Activated T-helper 2 cell treated with anti-CD3 and anti-CD28 coated beads, Interferon-gamma antibody, Interleukin-2, Interleukin-4, amounts not matched to agents 10 μg/mL and 5 μg/mL and 100 μg/mL, durations not matched to agents 14 hours and 24 hours and 36 hours (primary cell): Measurements from ENCODE around the gene SLC1A2. TPM values are rescaled to one million over a fixed set of nuclear protein-coding genes. Genes with fewer than 3 reads are reported as not detected.
A peak's percentile ranks its signal among the peaks of the same experiment; 100 is the strongest.

Source experiments
- DNase-seq: peaks from one replicate; pipeline ENCODE4 v3.0.0; 2021; ENCODE audit warnings: low spot score
- H3K27ac Mint-ChIP-seq: one replicate; pipeline ENCODE4 v1.8.0; 2021; ENCODE audit warnings: mixed read lengths
- H3K27me3 Mint-ChIP-seq: one replicate; pipeline ENCODE4 v1.8.0; 2021; ENCODE audit warnings: low read depth, mixed read lengths
- H3K36me3 Mint-ChIP-seq: one replicate; pipeline ENCODE4 v1.8.0; 2021; ENCODE audit warnings: low read depth, mixed read lengths
- H3K4me1 Mint-ChIP-seq: one replicate; pipeline ENCODE4 v1.8.0; 2021; ENCODE audit warnings: low read depth, mixed read lengths
- H3K4me3 Mint-ChIP-seq: one replicate; pipeline ENCODE4 v1.8.0; 2021; ENCODE audit warnings: low read depth, mild to moderate bottlenecking, moderate library complexity, mixed read lengths
- H3K9me3 Mint-ChIP-seq: one replicate; pipeline ENCODE4 v1.8.0; 2021; ENCODE audit warnings: mixed read lengths
- intact Hi-C: fragments of 100-400 bp; cut with micrococcal nuclease; formaldehyde crosslinking; loops from one replicate; pipeline ENCODE4 v1.15.1; 2023
- total RNA-seq: library from RNA; stranded (reverse); gene quantifications from 2 replicates; pipeline ENCODE4 v1.2.3, GENCODE V29; 2022

SLC1A2 gene
- total RNA-seq, 1 donor from 2014 or later = not detected

- no peaks in the 10 kb centered on the region for H3K9me3 Mint-ChIP-seq
- intact Hi-C loops = no loop called here
- peak; percentile 13 for DNase-seq
- H3K4me3 Mint-ChIP-seq = no peak overlapping the region
- no peak overlapping the region for H3K27ac Mint-ChIP-seq
- H3K4me1 Mint-ChIP-seq = peaks cover 12% of the 10 kb centered on the region
- H3K27me3 Mint-ChIP-seq = no peaks in the 10 kb centered on the region
- no peaks in the 10 kb centered on the region for H3K36me3 Mint-ChIP-seq
Observed at GRCh38 chr11:35305670-35306382, 113.5 kb downstream of the SLC1A2 start.

- no peak overlapping the region for H3K27ac Mint-ChIP-seq
- no peaks in the 10 kb centered on the region for H3K36me3 Mint-ChIP-seq
- peaks cover 12% of the 10 kb centered on the region for H3K4me1 Mint-ChIP-seq
- intact Hi-C loops = no loop called here
- H3K4me3 Mint-ChIP-seq = no peak overlapping the region
- H3K27me3 Mint-ChIP-seq = no peaks in the 10 kb centered on the region
- H3K9me3 Mint-ChIP-seq = no peaks in the 10 kb centered on the region
- no peak for DNase-seq
Observed at GRCh38 chr11:35304900-35305460, 114.4 kb downstream of the SLC1A2 start.

- H3K4me1 Mint-ChIP-seq = peaks cover 12% of the 10 kb centered on the region
- DNase-seq = no peak
- no peaks in the 10 kb centered on the region for H3K9me3 Mint-ChIP-seq
- no peak overlapping the region for H3K27ac Mint-ChIP-seq
- no peak overlapping the region for H3K4me3 Mint-ChIP-seq
- no peaks in the 10 kb centered on the region for H3K27me3 Mint-ChIP-seq
- H3K36me3 Mint-ChIP-seq = no peaks in the 10 kb centered on the region
- intact Hi-C loops = no loop called here
Observed at GRCh38 chr11:35304386-35304775, 115.0 kb downstream of the SLC1A2 start.

GRCh38 chr11:35303596-35304385 lies 115.6 kb downstream of the SLC1A2 start:
- Mint-ChIP-seq H3K9me3 (no peaks in the 10 kb centered on the region), H3K4me1 (peaks cover 12% of the 10 kb centered on the region), H3K4me3 (no peak overlapping the region), H3K27ac (no peak overlapping the region), H3K36me3 (no peaks in the 10 kb centered on the region), H3K27me3 (no peaks in the 10 kb centered on the region)
- intact Hi-C loops = no loop called here
- no peak for DNase-seq

- intact Hi-C loops = no loop called here
- peaks cover 3% of the 10 kb centered on the region for H3K27me3 Mint-ChIP-seq
- H3K27ac Mint-ChIP-seq = no peak overlapping the region
- H3K4me1 Mint-ChIP-seq = peaks cover 12% of the 10 kb centered on the region
- no peak overlapping the region for H3K4me3 Mint-ChIP-seq
- no peaks in the 10 kb centered on the region for H3K36me3 Mint-ChIP-seq
- no peaks in the 10 kb centered on the region for H3K9me3 Mint-ChIP-seq
- no peak for DNase-seq
Observed at GRCh38 chr11:35302398-35302797, 117.0 kb downstream of the SLC1A2 start.

- peaks cover 16% of the 10 kb centered on the region for H3K27me3 Mint-ChIP-seq
- H3K9me3 Mint-ChIP-seq = no peaks in the 10 kb centered on the region
- peaks cover 4% of the 10 kb centered on the region for H3K4me1 Mint-ChIP-seq
- H3K4me3 Mint-ChIP-seq = no peak overlapping the region
- no peaks in the 10 kb centered on the region for H3K36me3 Mint-ChIP-seq
- intact Hi-C loops = no loop called here
- DNase-seq = no peak
- H3K27ac Mint-ChIP-seq = no peak overlapping the region
Observed at GRCh38 chr11:35298369-35298768, 121.0 kb downstream of the SLC1A2 start.

GRCh38 chr11:35295751-35296150 lies 123.6 kb downstream of the SLC1A2 start:
- Mint-ChIP-seq H3K4me3 (no peak overlapping the region), H3K27me3 (peaks cover 16% of the 10 kb centered on the region), H3K9me3 (no peaks in the 10 kb centered on the region), H3K36me3 (no peaks in the 10 kb centered on the region), H3K4me1 (peaks cover 24% of the 10 kb centered on the region), H3K27ac (no peak overlapping the region)
- intact Hi-C loops = no loop called here
- DNase-seq = no peak

GRCh38 chr11:35293699-35294098 lies 125.7 kb downstream of the SLC1A2 start:
- Mint-ChIP-seq H3K9me3 (no peaks in the 10 kb centered on the region), H3K4me1 (peaks cover 40% of the 10 kb centered on the region), H3K27me3 (peaks cover 16% of the 10 kb centered on the region), H3K36me3 (no peaks in the 10 kb centered on the region), H3K4me3 (no peak overlapping the region), H3K27ac (no peak overlapping the region)
- DNase-seq = no peak
- intact Hi-C loops = loop anchor here (5.0 kb wide), 3 partner anchors 49 to 121 kb away; no protein-coding TSS in a partner anchor

GRCh38 chr11:35293035-35293434 lies 126.3 kb downstream of the SLC1A2 start:
- DNase-seq = no peak
- Mint-ChIP-seq H3K4me1 (peaks cover 44% of the 10 kb centered on the region), H3K36me3 (no peaks in the 10 kb centered on the region), H3K9me3 (no peaks in the 10 kb centered on the region), H3K4me3 (no peak overlapping the region), H3K27me3 (peaks cover 16% of the 10 kb centered on the region), H3K27ac (no peak overlapping the region)
- intact Hi-C loops = loop anchor here (5.0 kb wide), 3 partner anchors 49 to 121 kb away; no protein-coding TSS in a partner anchor

GRCh38 chr11:35292279-35292678 lies 127.1 kb downstream of the SLC1A2 start:
- Mint-ChIP-seq H3K9me3 (no peaks in the 10 kb centered on the region), H3K36me3 (no peaks in the 10 kb centered on the region), H3K27ac (peak overlapping the region; percentile 20), H3K27me3 (peaks cover 12% of the 10 kb centered on the region), H3K4me1 (peaks cover 44% of the 10 kb centered on the region), H3K4me3 (no peak overlapping the region)
- intact Hi-C loops = loop anchor here (5.0 kb wide), 3 partner anchors 50 to 120 kb away; no protein-coding TSS in a partner anchor
- no peak for DNase-seq

- DNase-seq = no peak
- peaks cover 4% of the 10 kb centered on the region for H3K27me3 Mint-ChIP-seq
- H3K9me3 Mint-ChIP-seq = no peaks in the 10 kb centered on the region
- H3K4me3 Mint-ChIP-seq = no peak overlapping the region
- H3K27ac Mint-ChIP-seq = no peak overlapping the region
- intact Hi-C loops = loop anchor here (5.0 kb wide), 3 partner anchors 51 to 119 kb away; no protein-coding TSS in a partner anchor
- peaks cover 44% of the 10 kb centered on the region for H3K4me1 Mint-ChIP-seq
- no peaks in the 10 kb centered on the region for H3K36me3 Mint-ChIP-seq
Observed at GRCh38 chr11:35290876-35291275, 128.5 kb downstream of the SLC1A2 start.

GRCh38 chr11:35289821-35290220 lies 129.5 kb downstream of the SLC1A2 start:
- Mint-ChIP-seq H3K36me3 (no peaks in the 10 kb centered on the region), H3K4me3 (no peak overlapping the region), H3K27me3 (peaks cover 3% of the 10 kb centered on the region), H3K4me1 (peaks cover 44% of the 10 kb centered on the region), H3K9me3 (no peaks in the 10 kb centered on the region), H3K27ac (no peak overlapping the region)
- intact Hi-C loops = loop anchor here (1.0 to 5.0 kb wide), 5 partner anchors 18 to 118 kb away; no protein-coding TSS in a partner anchor
- DNase-seq = no peak
